ENCODE data around the gene F8. TPM values are rescaled to one million over a fixed set of nuclear protein-coding genes. Genes with fewer than 3 reads are reported as not detected.
"Not testable (repeated sequence)": the region's sequence is repeated elsewhere in the genome, so short reads cannot be mapped to it uniquely, and the experiment has no call there.

The F8 gene
- total and polyA plus RNA-seq, 2 experiments from 2014 or later: 4.5 to 7.5 TPM

- TF ChIP-seq CTCF (IDR thresholded peaks at IDR 0.05; ENCODE audit: low read depth, low read length): no peak
- Histone ChIP-seq H3K27ac (no peak overlapping the region), H3K4me1 (ENCODE audit: low read depth) (no peaks in the 10 kb centered on the region), H3K4me3 (no peak overlapping the region), H3K36me3 (no peaks in the 10 kb centered on the region), H3K9me3 (ENCODE audit: low read depth) (no peaks in the 10 kb centered on the region), H3K27me3 (no peaks in the 10 kb centered on the region)
- DNase-seq (ENCODE audit: low read depth in 1 of 2, low spot score in 1 of 2): no peak
Observed at GRCh38 chrX:154833746-154834274, 188.7 kb downstream of the F8 start.

GRCh38 chrX:154829926-154830442 is 192.5 kb downstream of the F8 start:
- Histone ChIP-seq H3K27ac (no peak overlapping the region), H3K4me1 (ENCODE audit: low read depth) (no peaks in the 10 kb centered on the region), H3K4me3 (no peak overlapping the region), H3K9me3 (ENCODE audit: low read depth) (no peaks in the 10 kb centered on the region), H3K27me3 (no peaks in the 10 kb centered on the region), H3K36me3 (no peaks in the 10 kb centered on the region)
- TF ChIP-seq CTCF (IDR thresholded peaks at IDR 0.05; ENCODE audit: low read depth, low read length): no peak
- DNase-seq (ENCODE audit: low read depth in 1 of 2, low spot score in 1 of 2): no peak

- H3K27me3 ChIP-seq: no peaks in the 10 kb centered on the region
- H3K4me3 ChIP-seq: no peak overlapping the region
- no peak for TF ChIP-seq CTCF (IDR thresholded peaks at IDR 0.05; ENCODE audit: low read depth, low read length)
- H3K36me3 ChIP-seq: no peaks in the 10 kb centered on the region
- H3K27ac ChIP-seq: no peak overlapping the region
- H3K4me1 ChIP-seq (ENCODE audit: low read depth): no peaks in the 10 kb centered on the region
- no peak for DNase-seq (ENCODE audit: low read depth in 1 of 2, low spot score in 1 of 2)
- no peaks in the 10 kb centered on the region for H3K9me3 ChIP-seq (ENCODE audit: low read depth)
Observed at GRCh38 chrX:154829134-154829533, 193.4 kb downstream of the F8 start.

- Histone ChIP-seq H3K4me1 (ENCODE audit: low read depth) (no peaks in the 10 kb centered on the region), H3K4me3 (no peak overlapping the region), H3K27me3 (no peaks in the 10 kb centered on the region), H3K27ac (no peak overlapping the region), H3K9me3 (ENCODE audit: low read depth) (peaks cover 3% of the 10 kb centered on the region), H3K36me3 (no peaks in the 10 kb centered on the region)
- TF ChIP-seq CTCF (IDR thresholded peaks at IDR 0.05; ENCODE audit: low read depth, low read length): no peak
- DNase-seq (ENCODE audit: low read depth in 1 of 2, low spot score in 1 of 2): no peak
Observed at GRCh38 chrX:154828016-154828408, 194.5 kb downstream of the F8 start.

GRCh38 chrX:154827194-154828015 is 195.1 kb downstream of the F8 start:
- no peak overlapping the region for H3K4me3 ChIP-seq
- no peak for DNase-seq (ENCODE audit: low read depth in 1 of 2, low spot score in 1 of 2)
- H3K27ac ChIP-seq: no peak overlapping the region
- H3K36me3 ChIP-seq: no peaks in the 10 kb centered on the region
- no peaks in the 10 kb centered on the region for H3K4me1 ChIP-seq (ENCODE audit: low read depth)
- H3K27me3 ChIP-seq: no peaks in the 10 kb centered on the region
- TF ChIP-seq CTCF (IDR thresholded peaks at IDR 0.05; ENCODE audit: low read depth, low read length): no peak
- peaks cover 3% of the 10 kb centered on the region for H3K9me3 ChIP-seq (ENCODE audit: low read depth)

GRCh38 chrX:154825586-154825985 is 196.9 kb downstream of the F8 start:
- H3K9me3 ChIP-seq (ENCODE audit: low read depth); H3K27ac ChIP-seq; H3K27me3 ChIP-seq; DNase-seq (ENCODE audit: low read depth in 1 of 2, low spot score in 1 of 2); H3K4me3 ChIP-seq; H3K4me1 ChIP-seq (ENCODE audit: low read depth); H3K36me3 ChIP-seq: not testable (repeated sequence)

All from cardiac muscle cell (in vitro differentiated cells and primary cell).